Activated CD4-positive, alpha-beta memory T cell treated with anti-CD3 and anti-CD28 coated beads, Interleukin-2, amount 10 ng/mL, durations not matched to agents 7 days and 5 days (primary cell): Measurements from ENCODE around the gene C5. TPM values are rescaled to one million over a fixed set of nuclear protein-coding genes. Genes with fewer than 3 reads are reported as not detected.
"Not testable (repeated sequence)": the region's sequence is repeated elsewhere in the genome, so short reads cannot be mapped to it uniquely, and the experiment has no call there.

Experiments
- CTCF ChIA-PET: fragments of 350-600 bp; sonication (Branson Sonifier 250); formaldehyde crosslinking; loops from one replicate; lab custom pipeline; 2021; ENCODE audit warnings: antibody characterized with exemption, inconsistent platforms; lab: Charles Lee
- POLR2A ChIA-PET: fragments of 350-600 bp; sonication (Branson Sonifier 250); formaldehyde crosslinking; loops from one replicate; lab custom pipeline; 2021; ENCODE audit warnings: antibody characterized with exemption; lab: Charles Lee
- DNase-seq: peaks from one replicate; pipeline ENCODE4 v3.0.0-alpha.2; 2020
- H3K27ac Mint-ChIP-seq: one replicate; pipeline ENCODE4 v1.8.0; 2021; ENCODE audit warnings: mild to moderate bottlenecking, mixed read lengths
- H3K27me3 Mint-ChIP-seq: one replicate; pipeline ENCODE4 v1.8.0; 2021; ENCODE audit warnings: mixed read lengths
- H3K36me3 Mint-ChIP-seq: one replicate; pipeline ENCODE4 v1.8.0; 2021; ENCODE audit warnings: low read depth, mixed read lengths
- H3K4me1 Mint-ChIP-seq: one replicate; pipeline ENCODE4 v1.8.0; 2021; ENCODE audit warnings: mixed read lengths
- H3K4me3 Mint-ChIP-seq: one replicate; pipeline ENCODE4 v1.8.0; 2021; ENCODE audit warnings: mild to moderate bottlenecking, mixed read lengths
- H3K9me3 Mint-ChIP-seq: one replicate; pipeline ENCODE4 v1.8.0; 2021; ENCODE audit warnings: mixed read lengths
- total RNA-seq, 2 experiments: library from RNA; stranded (reverse); gene quantifications; one replicate each; pipeline ENCODE4 v1.2.3, GENCODE V29; 2021

C5 gene
- total RNA-seq, 2 experiments from 2014 or later, result 1.8 to 2.1 TPM

GRCh38 chr9:121038804-121039203 is 11.3 kb downstream of the C5 start:
- Mint-ChIP-seq H3K9me3 (no peaks in the 10 kb centered on the region), H3K27me3 (no peaks in the 10 kb centered on the region), H3K36me3 (no peaks in the 10 kb centered on the region), H3K4me3 (no peak overlapping the region), H3K4me1 (peaks cover 9% of the 10 kb centered on the region), H3K27ac (no peak overlapping the region)
- ChIA-PET CTCF (interaction anchor here (1.2 to 7.4 kb wide), 2 partner anchors 22 to 385 kb away, joined by 3 to 41 read pairs; no protein-coding TSS in a partner anchor), POLR2A (no interaction called here)
- no peak for DNase-seq

DNA sequence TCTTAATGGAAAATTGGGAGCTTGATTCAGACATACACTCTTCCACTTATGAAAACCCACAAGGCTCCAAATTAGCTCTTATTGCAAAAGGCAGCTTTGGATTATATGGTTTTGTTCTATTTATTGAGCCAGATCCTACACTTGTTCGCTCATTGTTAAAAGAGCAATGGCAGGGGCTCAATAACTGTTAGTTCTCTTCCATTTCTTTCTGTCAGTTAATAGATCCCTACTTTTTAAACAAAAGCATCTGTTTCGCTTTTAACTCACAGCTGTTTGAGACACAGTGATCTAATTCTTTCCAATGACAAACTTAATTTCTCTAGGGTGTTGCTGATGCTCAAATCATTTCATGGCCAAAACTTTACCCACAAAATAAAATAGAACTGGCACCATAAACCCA is 11.7 kb downstream of the C5 start:
- ChIA-PET CTCF (interaction anchor here (1.2 to 7.4 kb wide), 2 partner anchors 23 to 384 kb away, joined by 3 to 41 read pairs; no protein-coding TSS in a partner anchor), POLR2A (no interaction called here)
- no peak overlapping the region for H3K27ac Mint-ChIP-seq
- H3K27me3 Mint-ChIP-seq, result no peaks in the 10 kb centered on the region
- DNase-seq, result no peak
- no peak overlapping the region for H3K4me3 Mint-ChIP-seq
- H3K9me3 Mint-ChIP-seq, result no peaks in the 10 kb centered on the region
- H3K4me1 Mint-ChIP-seq, result peaks cover 9% of the 10 kb centered on the region
- no peaks in the 10 kb centered on the region for H3K36me3 Mint-ChIP-seq

DNA sequence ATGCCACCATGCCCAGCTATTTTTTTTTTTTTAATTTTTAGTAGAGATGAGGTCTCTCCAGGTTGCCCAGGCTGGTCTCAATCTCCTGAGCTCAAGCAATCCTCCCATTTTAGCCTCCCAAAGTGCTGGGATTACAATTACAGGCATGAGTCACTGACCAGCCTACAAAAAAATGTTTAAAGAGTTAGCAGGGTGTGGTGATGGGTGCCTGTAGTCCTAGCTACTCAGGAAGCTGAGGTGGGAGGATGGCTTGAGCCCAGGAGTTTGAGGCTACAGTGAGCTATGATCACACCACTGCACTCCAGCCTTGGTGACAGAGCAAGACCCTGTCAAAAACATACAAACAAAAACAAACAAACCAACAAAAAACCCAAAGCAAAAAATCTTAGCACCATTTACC is 14.4 kb downstream of the C5 start:
- POLR2A ChIA-PET, H3K27me3 Mint-ChIP-seq, H3K4me3 Mint-ChIP-seq, H3K36me3 Mint-ChIP-seq, H3K4me1 Mint-ChIP-seq, H3K27ac Mint-ChIP-seq, H3K9me3 Mint-ChIP-seq: not testable (repeated sequence)
- CTCF ChIA-PET, result interaction anchor here (0.5 to 7.4 kb wide), 7 partner anchors 11 to 305 kb away, joined by 3 to 41 read pairs (median 4); no protein-coding TSS in a partner anchor
- peak; percentile 24 for DNase-seq

- Mint-ChIP-seq H3K9me3 (no peaks in the 10 kb centered on the region), H3K27ac (no peak overlapping the region), H3K36me3 (no peaks in the 10 kb centered on the region), H3K4me3 (no peak overlapping the region), H3K4me1 (peaks cover 9% of the 10 kb centered on the region), H3K27me3 (no peaks in the 10 kb centered on the region)
- CTCF ChIA-PET, result interaction anchor here (1.0 to 7.4 kb wide), 2 partner anchors 10 to 27 kb away, joined by 3 to 41 read pairs; no protein-coding TSS in a partner anchor
- no peak for DNase-seq
- POLR2A ChIA-PET, result no interaction called here
Observed at GRCh38 chr9:121034529-121034928, 15.5 kb downstream of the C5 start.

- no peaks in the 10 kb centered on the region for H3K9me3 Mint-ChIP-seq
- ChIA-PET CTCF (interaction anchor here (1.3 to 1.8 kb wide), 3 partner anchors 28 to 48 kb away, joined by 3 to 7 read pairs (median 5); no protein-coding TSS in a partner anchor), POLR2A (no interaction called here)
- H3K27me3 Mint-ChIP-seq, result no peaks in the 10 kb centered on the region
- no peak overlapping the region for H3K27ac Mint-ChIP-seq
- H3K36me3 Mint-ChIP-seq, result no peaks in the 10 kb centered on the region
- DNase-seq, result no peak
- no peak overlapping the region for H3K4me3 Mint-ChIP-seq
- H3K4me1 Mint-ChIP-seq, result no peaks in the 10 kb centered on the region
Observed at GRCh38 chr9:121029469-121029868, 20.6 kb downstream of the C5 start.

- H3K36me3 Mint-ChIP-seq, H3K9me3 Mint-ChIP-seq, DNase-seq, POLR2A ChIA-PET, H3K27me3 Mint-ChIP-seq, H3K27ac Mint-ChIP-seq, H3K4me3 Mint-ChIP-seq, H3K4me1 Mint-ChIP-seq: not testable (repeated sequence)
- CTCF ChIA-PET, result interaction anchor here (1.3 to 1.8 kb wide), 2 partner anchors 30 to 47 kb away, joined by 3 to 7 read pairs; no protein-coding TSS in a partner anchor
Observed at GRCh38 chr9:121028285-121028684, 21.8 kb downstream of the C5 start.

- Mint-ChIP-seq H3K36me3 (no peaks in the 10 kb centered on the region), H3K4me3 (no peak overlapping the region), H3K27ac (no peak overlapping the region), H3K9me3 (no peaks in the 10 kb centered on the region), H3K27me3 (no peaks in the 10 kb centered on the region), H3K4me1 (no peaks in the 10 kb centered on the region)
- no peak for DNase-seq
- CTCF ChIA-PET, result no interaction called here
- POLR2A ChIA-PET, result no interaction called here
Observed at GRCh38 chr9:121026768-121027167, 23.3 kb downstream of the C5 start.

- H3K27me3 Mint-ChIP-seq, result no peaks in the 10 kb centered on the region
Observed at GRCh38 chr9:121026260-121026691, 23.8 kb downstream of the C5 start.

GRCh38 chr9:121024237-121024636 is 25.8 kb downstream of the C5 start:
- POLR2A ChIA-PET, result no interaction called here
- CTCF ChIA-PET, result interaction anchor here (1.1 kb wide), 1 partner anchor 10 kb away, joined by 3 read pairs; no protein-coding TSS in a partner anchor
- no peak for DNase-seq
- H3K4me1 Mint-ChIP-seq, result no peaks in the 10 kb centered on the region
- no peaks in the 10 kb centered on the region for H3K9me3 Mint-ChIP-seq
- H3K4me3 Mint-ChIP-seq, result no peak overlapping the region
- no peaks in the 10 kb centered on the region for H3K27me3 Mint-ChIP-seq
- H3K36me3 Mint-ChIP-seq, result no peaks in the 10 kb centered on the region
- H3K27ac Mint-ChIP-seq, result no peak overlapping the region

More at GRCh38 chr9:121026260-121026691, 23.8 kb downstream of the C5 start:
- Mint-ChIP-seq H3K4me3 (no peak overlapping the region), H3K27ac (no peak overlapping the region), H3K9me3 (no peaks in the 10 kb centered on the region), H3K4me1 (no peaks in the 10 kb centered on the region), H3K36me3 (no peaks in the 10 kb centered on the region)
- ChIA-PET POLR2A (no interaction called here), CTCF (no interaction called here)
- DNase-seq, result no peak

DNA sequence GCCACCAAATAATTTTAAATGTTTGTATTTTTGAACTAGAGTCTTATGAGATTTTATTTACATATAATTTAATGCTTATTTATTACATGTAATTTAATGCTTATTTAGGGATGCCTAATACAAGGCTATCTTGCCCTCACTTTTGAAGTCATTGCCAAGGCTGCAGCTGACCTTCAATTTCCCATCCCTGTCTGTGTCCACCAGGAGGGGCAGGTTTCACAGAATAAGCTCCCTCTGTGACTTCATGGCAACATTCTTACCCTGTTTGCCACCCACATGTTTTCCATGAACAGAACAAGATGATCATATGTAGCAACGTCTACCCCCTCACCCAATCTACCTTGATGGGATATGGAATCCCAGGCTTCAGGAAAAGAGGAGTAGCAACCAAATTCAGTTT is 27.0 kb downstream of the C5 start:
- Mint-ChIP-seq H3K27me3 (no peaks in the 10 kb centered on the region), H3K4me3 (no peak overlapping the region), H3K36me3 (no peaks in the 10 kb centered on the region), H3K9me3 (no peaks in the 10 kb centered on the region), H3K27ac (no peak overlapping the region), H3K4me1 (no peaks in the 10 kb centered on the region)
- ChIA-PET POLR2A (no interaction called here), CTCF (no interaction called here)
- DNase-seq, result no peak

DNA sequence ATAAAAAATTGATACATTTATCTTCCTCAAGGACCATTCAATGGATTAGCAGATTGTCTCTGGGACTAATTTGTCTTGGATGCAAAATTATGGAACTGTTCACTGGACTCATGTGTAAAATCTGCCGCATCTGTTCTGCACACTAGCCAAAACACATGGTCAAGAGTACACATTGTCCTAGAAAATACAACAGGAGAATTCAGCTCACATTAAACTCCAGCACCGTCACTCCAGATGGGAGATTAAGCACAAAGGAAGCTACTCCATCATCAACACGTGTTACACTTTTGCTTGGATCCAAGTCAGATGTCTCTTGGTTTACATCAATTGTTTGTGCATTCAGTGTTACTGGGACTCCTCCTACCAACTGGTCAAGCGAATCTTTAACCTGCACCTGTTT is 28.8 kb downstream of the C5 start:
- ChIA-PET POLR2A (interaction anchor here (0.8 kb wide), 1 partner anchor 228 kb away, joined by 3 read pairs; the partner anchor contains the start of gene FBXW2), CTCF (interaction anchor here (1.1 to 2.4 kb wide), 4 partner anchors 14 to 266 kb away, joined by 3 to 5 read pairs (median 4); no protein-coding TSS in a partner anchor)
- Mint-ChIP-seq H3K27ac (no peak overlapping the region), H3K36me3 (no peaks in the 10 kb centered on the region), H3K9me3 (no peaks in the 10 kb centered on the region), H3K27me3 (no peaks in the 10 kb centered on the region), H3K4me3 (no peak overlapping the region), H3K4me1 (no peaks in the 10 kb centered on the region)
- no peak for DNase-seq

GRCh38 chr9:121019273-121019672 is 30.8 kb downstream of the C5 start:
- Mint-ChIP-seq H3K4me1 (no peaks in the 10 kb centered on the region), H3K27me3 (no peaks in the 10 kb centered on the region), H3K9me3 (no peaks in the 10 kb centered on the region), H3K36me3 (no peaks in the 10 kb centered on the region), H3K27ac (no peak overlapping the region), H3K4me3 (no peak overlapping the region)
- DNase-seq, result no peak
- ChIA-PET CTCF (no interaction called here), POLR2A (no interaction called here)

GRCh38 chr9:121013911-121014310 is 36.2 kb downstream of the C5 start:
- Mint-ChIP-seq H3K27me3 (no peaks in the 10 kb centered on the region), H3K27ac (no peak overlapping the region), H3K9me3 (no peaks in the 10 kb centered on the region), H3K36me3 (no peaks in the 10 kb centered on the region), H3K4me3 (no peak overlapping the region), H3K4me1 (no peaks in the 10 kb centered on the region)
- DNase-seq, result no peak
- ChIA-PET POLR2A (no interaction called here), CTCF (no interaction called here)

- Mint-ChIP-seq H3K36me3 (no peaks in the 10 kb centered on the region), H3K4me1 (no peaks in the 10 kb centered on the region), H3K27me3 (no peaks in the 10 kb centered on the region), H3K9me3 (no peaks in the 10 kb centered on the region), H3K4me3 (no peak overlapping the region), H3K27ac (no peak overlapping the region)
- no peak for DNase-seq
- POLR2A ChIA-PET, result no interaction called here
- CTCF ChIA-PET, result no interaction called here
Observed at GRCh38 chr9:121009650-121010049, 40.4 kb downstream of the C5 start.
